H1 (cell line): ENCODE results near the gene CTDP1. TPM values are rescaled to one million over a fixed set of nuclear protein-coding genes. Genes with fewer than 3 reads are reported as not detected.

Experiments
- CBX8 ChIP-seq: fragments of 300-800, 300-1000 bp; sonication (generic); IDR thresholded peaks from 2 replicates; pipeline ENCODE4 v1.7.1; 2016; ENCODE audit warnings: low read depth, low read length, borderline replicate concordance
- RNF2 ChIP-seq: fragments of 200-900, 300-1000 bp; sonication (generic); IDR thresholded peaks from 2 replicates; pipeline ENCODE4 v1.7.1; 2016; ENCODE audit warnings: borderline replicate concordance, low read depth, mild to moderate bottlenecking, antibody characterized with exemption, low read length; ENCODE audit not compliant: poor library complexity, severe bottlenecking; ENCODE audit errors: missing control alignments
- SUZ12 ChIP-seq: fragments of 200-600 bp; sonication (generic); IDR thresholded peaks from 2 replicates; pipeline ENCODE4 v1.6.1; 2012; ENCODE audit warnings: mild to moderate bottlenecking, inconsistent platforms, low read length, moderate library complexity, mixed read lengths
- TAF7 ChIP-seq: optimal IDR thresholded peaks from 2 replicates; pipeline ENCODE3; 2011; ENCODE audit warnings: low read depth, mild to moderate bottlenecking, inconsistent platforms, low read length, moderate library complexity, borderline replicate concordance
- polyA plus RNA-seq, 7 experiments: library from polyadenylated mRNA; depleted of rRNA in 3 of 7; stranded (reverse) in 5 of 7; unstranded in 2 of 7; fragments of >200 nt in 5 of 7; fragments of 200-250 nt in 2 of 7; gene quantifications; 1 replicate in 5 of 7; 2 replicates in 1 of 7; 4 replicates in 1 of 7; pipeline versions ENCODE4 v1.2.1 to v1.2.3, GENCODE V29; 2011 to 2013; ENCODE audit warnings: missing spikeins in 2 of 7, mixed read lengths in 2 of 7
- total RNA-seq: library from RNA; stranded (reverse); fragmentation: NEBNext Ultra II Directional; extraction: Animal tissue kit (Norgen Biotek cat#: 25700); gene quantifications from 2 replicates; pipeline ENCODE4 v1.2.1, GENCODE V29; 2021
- TF ChIP-seq, protein P1 (sequence below): IDR thresholded peaks from 2 replicates; pipeline ENCODE4 v1.6.1; 2012; ENCODE audit warnings: inconsistent platforms

Gene CTDP1
- total and polyA plus RNA-seq, 2 of the 8 experiments (the other 6 are each of a cell fraction or from before 2014, with no cell fraction given): 16.6 to 37.0 TPM

DNA sequence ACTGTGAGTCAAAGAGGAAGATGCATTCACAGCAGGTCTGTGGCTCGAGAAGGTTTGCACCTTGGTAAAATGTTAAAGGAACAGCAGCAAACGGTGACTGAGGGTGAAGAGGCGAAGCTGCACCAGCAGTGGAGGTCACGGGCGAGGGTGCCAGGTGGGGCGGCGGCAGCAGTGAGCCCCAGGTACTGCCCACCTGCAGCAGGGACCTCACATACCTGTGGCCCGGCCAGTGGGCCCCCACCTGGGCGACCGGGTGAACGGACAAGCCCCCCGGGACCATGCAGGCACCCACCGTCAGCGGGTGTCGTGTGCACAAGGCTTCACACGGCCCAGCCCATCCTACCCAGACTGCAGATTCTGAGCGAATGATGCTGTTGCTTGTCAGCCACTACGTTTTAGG is 94.5 kb downstream of the CTDP1 start (continued):
- TF ChIP-seq TAF7 (no peak), CBX8 (no peak), SUZ12 (no peak), RNF2 (no peak)
- TF ChIP-seq, protein P1, sequence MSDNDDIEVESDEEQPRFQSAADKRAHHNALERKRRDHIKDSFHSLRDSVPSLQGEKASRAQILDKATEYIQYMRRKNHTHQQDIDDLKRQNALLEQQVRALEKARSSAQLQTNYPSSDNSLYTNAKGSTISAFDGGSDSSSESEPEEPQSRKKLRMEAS: no peak
